H9 (cell line): Measurements from ENCODE around the gene MEIS3. TPM values are rescaled to one million over a fixed set of nuclear protein-coding genes. Genes with fewer than 3 reads are reported as not detected.

Source experiments
- DNase-seq: peaks from one replicate; pipeline ENCODE4 v3.0.0-alpha.2; 2017
- H2AFZ ChIP-seq: one replicate; pipeline ENCODE4 v1.6.1; 2013; ENCODE audit warnings: mild to moderate bottlenecking, low read length, control low read depth, moderate library complexity
- H2AK5ac ChIP-seq: 2 replicates; pipeline ENCODE4 v1.6.1; 2013; ENCODE audit warnings: low read length, control low read depth, mixed read lengths; ENCODE audit not compliant: insufficient read length
- H2BK120ac ChIP-seq: one replicate; pipeline ENCODE4 v1.6.1; 2013; ENCODE audit warnings: low read depth, mild to moderate bottlenecking, low read length, control low read depth, inconsistent platforms; ENCODE audit not compliant: poor library complexity, severe bottlenecking
- H2BK12ac ChIP-seq: 2 replicates; pipeline ENCODE4 v1.6.1; 2013; ENCODE audit warnings: low read length, control low read depth, mixed read lengths, low read depth; ENCODE audit not compliant: insufficient read length
- H2BK15ac ChIP-seq: 2 replicates; pipeline ENCODE4 v1.6.1; 2013; ENCODE audit warnings: low read depth, low read length, control low read depth
- H2BK20ac ChIP-seq: one replicate; pipeline ENCODE4 v1.6.1; 2013; ENCODE audit warnings: low read depth, mild to moderate bottlenecking, low read length, control low read depth, inconsistent platforms; ENCODE audit not compliant: poor library complexity, severe bottlenecking
- H2BK5ac ChIP-seq: 2 replicates; pipeline ENCODE4 v1.6.1; 2013; ENCODE audit warnings: low read length, control low read depth, mixed read lengths; ENCODE audit not compliant: insufficient read length
- H3K14ac ChIP-seq: 2 replicates; pipeline ENCODE4 v1.6.1; 2013; ENCODE audit warnings: low read length, control low read depth; ENCODE audit not compliant: insufficient read depth
- H3K18ac ChIP-seq: 2 replicates; pipeline ENCODE4 v1.6.1; 2013; ENCODE audit warnings: low read depth, mild to moderate bottlenecking, mixed read lengths, low read length, control low read depth; ENCODE audit not compliant: insufficient read length
- H3K23ac ChIP-seq: 2 replicates; pipeline ENCODE4 v1.6.1; 2013; ENCODE audit warnings: low read length, control low read depth, mixed read lengths, low read depth; ENCODE audit not compliant: insufficient read length
- H3K23me2 ChIP-seq: 2 replicates; pipeline ENCODE4 v1.6.1; 2013; ENCODE audit warnings: low read depth, mild to moderate bottlenecking, mixed read lengths, low read length, control low read depth; ENCODE audit not compliant: insufficient read length, poor library complexity, severe bottlenecking
- H3K27ac ChIP-seq: 2 replicates; pipeline ENCODE4 v1.5.1; 2013; ENCODE audit warnings: low read length, control low read depth, mixed read lengths, low read depth; ENCODE audit not compliant: insufficient read length
- H3K27me3 ChIP-seq: 2 replicates; pipeline ENCODE4 v1.6.1; 2013; ENCODE audit warnings: low read length, control low read depth, inconsistent platforms; ENCODE audit not compliant: insufficient read depth
- H3K4ac ChIP-seq: 2 replicates; pipeline ENCODE4 v1.6.1; 2013; ENCODE audit warnings: low read depth, mild to moderate bottlenecking, control low read depth, inconsistent platforms, low read length, moderate library complexity
- H3K4me1 ChIP-seq: 2 replicates; pipeline ENCODE4 v1.6.1; 2013; ENCODE audit warnings: low read length, control low read depth, inconsistent platforms; ENCODE audit not compliant: insufficient read depth
- H3K4me2 ChIP-seq: 2 replicates; pipeline ENCODE4 v1.6.1; 2013; ENCODE audit warnings: low read length, control low read depth, mixed read lengths; ENCODE audit not compliant: insufficient read length, insufficient read depth
- H3K56ac ChIP-seq: 2 replicates; pipeline ENCODE4 v1.6.1; 2013; ENCODE audit warnings: low read depth, mild to moderate bottlenecking, mixed read lengths, low read length, control low read depth; ENCODE audit not compliant: insufficient read length
- H3K79me1 ChIP-seq: 2 replicates; pipeline ENCODE4 v1.6.1; 2013; ENCODE audit warnings: low read depth, mild to moderate bottlenecking, moderate library complexity, low read length, control low read depth, inconsistent platforms; ENCODE audit not compliant: insufficient read depth, poor library complexity, severe bottlenecking
- H3K79me2 ChIP-seq: 2 replicates; pipeline ENCODE4 v1.6.1; 2013; ENCODE audit warnings: low read length, control low read depth, inconsistent platforms; ENCODE audit not compliant: insufficient read depth
- H3K9ac ChIP-seq: 2 replicates; pipeline ENCODE4 v1.6.1; 2013; ENCODE audit warnings: low read length, control low read depth, mixed read lengths; ENCODE audit not compliant: insufficient read length; ENCODE audit errors: extremely low read depth
- H3K9me3 ChIP-seq: one replicate; pipeline ENCODE4 v1.6.1; 2013; ENCODE audit warnings: low read depth, low read length, inconsistent platforms; ENCODE audit not compliant: control insufficient read depth
- H3T11ph ChIP-seq: one replicate; pipeline ENCODE4 v1.6.1; 2013; ENCODE audit warnings: mild to moderate bottlenecking, low read length, control low read depth, inconsistent platforms
- H4K20me1 ChIP-seq: one replicate; pipeline ENCODE4 v1.6.1; 2013; ENCODE audit not compliant: control insufficient read depth, insufficient read length, insufficient read depth
- H4K5ac ChIP-seq: 2 replicates; pipeline ENCODE4 v1.6.1; 2013; ENCODE audit warnings: low read depth, mild to moderate bottlenecking, mixed read lengths, low read length, control low read depth; ENCODE audit not compliant: insufficient read length
- H4K8ac ChIP-seq: replicated peaks from 2 replicates; pipeline ENCODE4 v1.6.1; 2013; ENCODE audit warnings: low read length, control low read depth, mixed read lengths, low read depth; ENCODE audit not compliant: insufficient read length
- H4K91ac ChIP-seq: 2 replicates; pipeline ENCODE4 v1.6.1; 2013; ENCODE audit warnings: low read depth, mild to moderate bottlenecking, moderate library complexity, mixed read lengths, low read length, control low read depth; ENCODE audit not compliant: insufficient read length
- H3K27ac Mint-ChIP-seq, 3 experiments: 2 replicates in 2 of 3; 3 replicates in 1 of 3; pipeline ENCODE4 v1.8.0; 2020 to 2021; ENCODE audit warnings: mixed read lengths in 3 of 3, mild to moderate bottlenecking in 1 of 3, moderate library complexity in 1 of 3
- H3K27me3 Mint-ChIP-seq: 2 replicates; pipeline ENCODE4 v1.8.0; 2021; ENCODE audit warnings: low read depth, mild to moderate bottlenecking, moderate library complexity, mixed read lengths
- H3K36me3 Mint-ChIP-seq, 3 experiments: 2 replicates in 2 of 3; 3 replicates in 1 of 3; pipeline ENCODE4 v1.8.0; 2020 to 2021; ENCODE audit warnings: low read depth in 3 of 3, mixed read lengths in 3 of 3; ENCODE audit not compliant: insufficient read depth in 1 of 3
- H3K4me1 Mint-ChIP-seq, 2 experiments: 2 replicates each; pipeline ENCODE4 v1.8.0; 2020; ENCODE audit warnings: mixed read lengths in 2 of 2
- H3K4me3 Mint-ChIP-seq, 2 experiments: 2 replicates in 1 of 2; 3 replicates in 1 of 2; pipeline ENCODE4 v1.8.0; 2020 to 2021; ENCODE audit warnings: mild to moderate bottlenecking in 2 of 2, mixed read lengths in 2 of 2, moderate library complexity in 1 of 2
- H3K9me3 Mint-ChIP-seq, 2 experiments: 2 replicates in 1 of 2; 3 replicates in 1 of 2; pipeline ENCODE4 v1.8.0; 2020; ENCODE audit warnings: mild to moderate bottlenecking in 2 of 2, mixed read lengths in 2 of 2, moderate library complexity in 1 of 2
- WGBS: extraction: QIAGEN DNeasy Blood & Tissue Kit; methylation state at CpG from one replicate; pipeline ENCODE4 v1.1.7; 2013; ENCODE audit warnings: missing lambda C conversion rate, low lambda C conversion rate, mixed read lengths; ENCODE audit not compliant: insufficient read length; ENCODE audit errors: extremely low coverage; 5-methylcytosine and 5-hydroxymethylcytosine counted together
- total RNA-seq: library from RNA; stranded (reverse); gene quantifications from 2 replicates; pipeline ENCODE4 v1.2.1, GENCODE V29; 2021
- TF ChIP-seq, protein P1 (sequence below): fragments of 200-600 bp; sonication (generic); conservative IDR thresholded peaks from 3 replicates; pipeline ENCODE4 v1.8.0; 2021; ENCODE audit warnings: antibody characterized with exemption, mild to moderate bottlenecking

Gene MEIS3
- total RNA-seq, 1 experiment from 2014 or later: 44.0 TPM

DNA sequence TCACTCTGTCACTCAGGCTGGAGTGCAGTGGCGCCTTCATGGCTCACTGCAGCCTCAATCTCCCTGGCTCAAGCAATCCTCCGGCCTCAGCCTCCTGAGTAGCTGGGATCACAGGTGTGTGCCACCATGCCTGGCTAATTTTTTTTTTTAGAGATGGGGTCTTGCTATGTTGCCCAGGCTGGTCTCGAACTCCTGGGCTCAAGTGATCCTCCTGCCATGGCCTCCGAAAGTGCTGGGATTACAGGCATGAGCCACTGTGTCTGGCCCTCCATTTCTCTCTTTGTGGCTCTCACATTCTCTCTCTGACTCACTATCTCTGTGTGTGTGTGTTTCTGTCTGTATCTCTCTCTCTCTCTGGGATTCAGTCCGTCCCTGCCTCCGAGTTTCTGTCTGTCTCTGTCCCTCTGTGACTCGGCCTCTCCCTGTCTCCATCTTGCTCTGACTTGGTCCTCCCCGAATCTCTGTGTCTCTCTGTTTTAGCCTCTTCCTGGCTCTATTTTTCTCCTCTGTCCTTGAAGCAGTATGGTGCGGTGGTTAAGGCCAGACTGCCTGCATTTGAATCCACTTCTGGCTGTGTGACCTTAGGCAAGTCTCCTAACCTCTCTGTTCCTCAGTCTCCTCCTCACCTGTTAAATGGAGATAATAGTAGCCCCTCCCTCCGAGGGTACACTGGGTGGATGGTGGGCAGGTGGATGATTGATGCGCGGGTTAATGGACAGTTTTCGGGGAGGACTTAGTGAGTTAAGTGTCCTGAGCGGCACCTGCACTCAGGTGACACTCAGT lies 11.0 kb downstream of the MEIS3 start:
- Histone ChIP-seq H3K56ac (no peak overlapping the region), H3K27ac (no peak overlapping the region), H3K23me2 (peaks cover 4% of the 10 kb centered on the region), H2BK5ac (no peak overlapping the region), H3K79me1 (no peaks in the 10 kb centered on the region), H3K4ac (no peak overlapping the region), H4K20me1 (no peaks in the 10 kb centered on the region), H2AFZ (no peak overlapping the region), H3K23ac (no peak overlapping the region), H2AK5ac (no peak overlapping the region), H2BK12ac (no peak overlapping the region), H3K14ac (no peak overlapping the region), H3K4me1 (no peaks in the 10 kb centered on the region; the same call in 1 of the 2 replicates), H3K9me3 (no peaks in the 10 kb centered on the region), H3K27me3 (no peaks in the 10 kb centered on the region), H4K5ac (no peak overlapping the region), H3K9ac (no peak overlapping the region), H4K91ac (no peak overlapping the region), H2BK20ac (no peak overlapping the region), H4K8ac (no peak overlapping the region), H3T11ph (no peak overlapping the region), H2BK120ac (no peak overlapping the region), H3K18ac (no peak overlapping the region), H2BK15ac (no peak overlapping the region), H3K79me2 (no peaks in the 10 kb centered on the region), H3K4me2 (no peak overlapping the region)
- Mint-ChIP-seq H3K4me1 (peaks cover 6 to 17% of the 10 kb centered on the region in 2 experiments), H3K27me3 (peaks cover 5% of the 10 kb centered on the region), H3K4me3 (peak overlapping the region in 1 of 2 experiments; percentile 53; a peak in 3 of 5 replicates), H3K36me3 (peaks cover 8 to 20% (median 9%) of the 10 kb centered on the region in 3 experiments), H3K9me3 (no peaks in the 10 kb centered on the region; a peak in 2 of 5 replicates), H3K27ac (peak overlapping the region in 1 of 3 experiments; percentile 84; a peak in 3 of 7 replicates)
- TF ChIP-seq, protein P1, sequence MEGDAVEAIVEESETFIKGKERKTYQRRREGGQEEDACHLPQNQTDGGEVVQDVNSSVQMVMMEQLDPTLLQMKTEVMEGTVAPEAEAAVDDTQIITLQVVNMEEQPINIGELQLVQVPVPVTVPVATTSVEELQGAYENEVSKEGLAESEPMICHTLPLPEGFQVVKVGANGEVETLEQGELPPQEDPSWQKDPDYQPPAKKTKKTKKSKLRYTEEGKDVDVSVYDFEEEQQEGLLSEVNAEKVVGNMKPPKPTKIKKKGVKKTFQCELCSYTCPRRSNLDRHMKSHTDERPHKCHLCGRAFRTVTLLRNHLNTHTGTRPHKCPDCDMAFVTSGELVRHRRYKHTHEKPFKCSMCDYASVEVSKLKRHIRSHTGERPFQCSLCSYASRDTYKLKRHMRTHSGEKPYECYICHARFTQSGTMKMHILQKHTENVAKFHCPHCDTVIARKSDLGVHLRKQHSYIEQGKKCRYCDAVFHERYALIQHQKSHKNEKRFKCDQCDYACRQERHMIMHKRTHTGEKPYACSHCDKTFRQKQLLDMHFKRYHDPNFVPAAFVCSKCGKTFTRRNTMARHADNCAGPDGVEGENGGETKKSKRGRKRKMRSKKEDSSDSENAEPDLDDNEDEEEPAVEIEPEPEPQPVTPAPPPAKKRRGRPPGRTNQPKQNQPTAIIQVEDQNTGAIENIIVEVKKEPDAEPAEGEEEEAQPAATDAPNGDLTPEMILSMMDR: no peak
- DNase-seq: no peak
- no CpG with 5 or more reads among the region's 14 CpGs for WGBS
